D721Med (cell line): ENCODE measurements around the gene PRAMEF1.

Experiments used
- DNase-seq: peaks from one replicate; pipeline ENCODE4 v3.0.0; 2011; ENCODE audit warnings: low spot score; ENCODE audit not compliant: insufficient read length
- FAIRE-seq: peaks from 2 replicates; lab custom pipeline; 2011; peaks lifted over from hg19 to GRCh38; lab: Jason Lieb, UNC
- CTCF ChIP-seq: IDR thresholded peaks from 2 replicates; pipeline ENCODE4 v1.5.1; 2012; ENCODE audit warnings: mild to moderate bottlenecking, control low read depth; ENCODE audit not compliant: insufficient read depth; ENCODE audit errors: missing control alignments

Gene PRAMEF1

GRCh38 chr1:12769031-12769430, 22.2 kb upstream of the PRAMEF1 start:
- no peak for DNase-seq
- FAIRE-seq, result no peak
- no peak for TF ChIP-seq CTCF

- DNase-seq (no peak), FAIRE-seq (no peak)
- TF ChIP-seq CTCF, result no peak
These were observed 21.2 kb upstream of the PRAMEF1 start for GRCh38 chr1:12769976-12770505.

- FAIRE-seq (no peak), DNase-seq (no peak)
- no peak for TF ChIP-seq CTCF
These were observed 20.6 kb upstream of the PRAMEF1 start for GRCh38 chr1:12770620-12771019.

- DNase-seq, result no peak
- no peak for FAIRE-seq
- no peak for TF ChIP-seq CTCF
These were observed 20.0 kb upstream of the PRAMEF1 start for GRCh38 chr1:12771186-12771585.

- FAIRE-seq, result no peak
- DNase-seq, result no peak
- no peak for TF ChIP-seq CTCF
These were observed 18.7 kb upstream of the PRAMEF1 start for GRCh38 chr1:12772520-12772919.

- no peak for TF ChIP-seq CTCF
- no peak for FAIRE-seq
- no peak for DNase-seq
These were observed 17.8 kb upstream of the PRAMEF1 start, which contains the start of gene PRAMEF12 for GRCh38 chr1:12773438-12773837. Gene PRAMEF12 (plus strand): TSS chr1:12773738. CDS start chr1:12774868, 1,130 bp downstream.

GRCh38 chr1:12774801-12775345, 16.3 kb upstream of the PRAMEF1 start:
- FAIRE-seq (no peak), DNase-seq (no peak)
- no peak for TF ChIP-seq CTCF
